Activated CD4-positive, alpha-beta memory T cell treated with anti-CD3 and anti-CD28 coated beads for 36 hours (primary cell): ENCODE data around the gene BTRC. TPM values are rescaled to one million over a fixed set of nuclear protein-coding genes. Genes with fewer than 3 reads are reported as not detected.

Source experiments
- CTCF ChIA-PET: fragments of 350-600 bp; sonication (Branson Sonifier 250); formaldehyde crosslinking; loops from one replicate; lab custom pipeline; 2021; ENCODE audit warnings: antibody characterized with exemption, inconsistent platforms; lab: Charles Lee
- POLR2A ChIA-PET: fragments of 350-600 bp; sonication (Branson Sonifier 250); formaldehyde crosslinking; loops from one replicate; lab custom pipeline; 2021; ENCODE audit warnings: antibody characterized with exemption; lab: Charles Lee
- DNase-seq: peaks from one replicate; pipeline ENCODE4 v3.0.0-alpha.2; 2020
- H3K27ac Mint-ChIP-seq: one replicate; pipeline ENCODE4 v1.8.0; 2021; ENCODE audit warnings: mixed read lengths
- H3K27me3 Mint-ChIP-seq: one replicate; pipeline ENCODE4 v1.8.0; 2021; ENCODE audit warnings: mixed read lengths
- H3K36me3 Mint-ChIP-seq: one replicate; pipeline ENCODE4 v1.8.0; 2021; ENCODE audit warnings: mixed read lengths
- H3K4me1 Mint-ChIP-seq: one replicate; pipeline ENCODE4 v1.8.0; 2021; ENCODE audit warnings: low read depth, mixed read lengths
- H3K4me3 Mint-ChIP-seq: one replicate; pipeline ENCODE4 v1.8.0; 2021; ENCODE audit warnings: mild to moderate bottlenecking, mixed read lengths
- H3K9me3 Mint-ChIP-seq: one replicate; pipeline ENCODE4 v1.8.0; 2021; ENCODE audit warnings: mixed read lengths
- intact Hi-C: fragments of 100-400 bp; cut with micrococcal nuclease; formaldehyde crosslinking; loops from one replicate; pipeline ENCODE4 v1.15.1; 2023
- total RNA-seq, 2 experiments: library from RNA; stranded (reverse); gene quantifications; one replicate each; pipeline ENCODE4 v1.2.3, GENCODE V29; 2021

Gene BTRC
- total RNA-seq, 2 experiments from 2014 or later: 18.2 to 18.6 TPM

DNA sequence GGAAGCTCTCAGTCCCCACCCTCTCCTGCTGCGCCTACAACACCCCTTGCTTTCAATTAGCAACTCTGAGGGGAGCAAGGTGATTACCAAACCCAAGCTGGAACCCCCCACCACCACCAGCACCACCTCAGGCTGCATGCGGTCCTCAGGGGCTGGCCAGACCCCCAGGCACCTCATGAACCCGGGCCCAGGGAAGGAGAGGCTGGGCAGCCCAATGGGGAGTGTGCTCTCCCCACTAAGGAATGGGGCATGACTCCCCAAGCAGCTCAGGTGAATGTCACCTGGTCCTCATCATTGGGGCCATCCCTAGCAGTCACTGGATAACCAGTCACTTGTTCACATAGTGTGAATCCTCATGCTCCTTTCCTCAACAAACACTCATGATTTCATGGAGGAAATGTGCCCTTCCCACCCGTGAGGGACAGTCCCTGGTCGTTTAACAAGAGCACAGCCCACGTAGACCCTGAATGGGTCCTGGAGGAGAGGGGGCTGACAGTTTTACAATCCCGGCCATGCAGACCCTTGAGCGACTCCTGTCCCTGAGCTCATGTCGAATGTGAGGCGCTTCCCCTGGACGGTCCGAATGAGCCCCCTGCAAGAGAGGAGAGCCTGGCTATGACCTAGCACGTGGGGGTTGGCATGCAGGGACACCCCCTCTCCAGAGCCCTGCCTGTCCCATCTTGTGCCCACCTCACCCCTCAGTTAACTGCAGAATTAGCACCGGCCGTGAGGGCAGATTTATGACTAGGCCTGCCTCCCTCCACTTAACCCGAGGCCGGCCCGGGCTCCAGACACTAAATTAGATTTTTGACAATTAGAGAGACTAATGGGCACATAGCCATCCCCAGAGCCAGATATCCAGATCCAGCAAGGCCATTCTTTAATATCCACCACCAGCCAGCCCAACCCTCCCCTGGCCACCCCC is 205.0 kb downstream of the BTRC start:
- no peak overlapping the region for H3K27ac Mint-ChIP-seq
- H3K4me3 Mint-ChIP-seq: no peak overlapping the region
- peaks cover 14% of the 10 kb centered on the region for H3K4me1 Mint-ChIP-seq
- peaks cover 4% of the 10 kb centered on the region for H3K36me3 Mint-ChIP-seq
- no peaks in the 10 kb centered on the region for H3K27me3 Mint-ChIP-seq
- no peaks in the 10 kb centered on the region for H3K9me3 Mint-ChIP-seq
- CTCF ChIA-PET: interaction anchor here (0.6 to 2.5 kb wide), 2 partner anchors 12 to 277 kb away, joined by 4 to 9 read pairs; no protein-coding TSS in a partner anchor
- POLR2A ChIA-PET: no interaction called here
- DNase-seq: no peak
- intact Hi-C loops: no loop called here

DNA sequence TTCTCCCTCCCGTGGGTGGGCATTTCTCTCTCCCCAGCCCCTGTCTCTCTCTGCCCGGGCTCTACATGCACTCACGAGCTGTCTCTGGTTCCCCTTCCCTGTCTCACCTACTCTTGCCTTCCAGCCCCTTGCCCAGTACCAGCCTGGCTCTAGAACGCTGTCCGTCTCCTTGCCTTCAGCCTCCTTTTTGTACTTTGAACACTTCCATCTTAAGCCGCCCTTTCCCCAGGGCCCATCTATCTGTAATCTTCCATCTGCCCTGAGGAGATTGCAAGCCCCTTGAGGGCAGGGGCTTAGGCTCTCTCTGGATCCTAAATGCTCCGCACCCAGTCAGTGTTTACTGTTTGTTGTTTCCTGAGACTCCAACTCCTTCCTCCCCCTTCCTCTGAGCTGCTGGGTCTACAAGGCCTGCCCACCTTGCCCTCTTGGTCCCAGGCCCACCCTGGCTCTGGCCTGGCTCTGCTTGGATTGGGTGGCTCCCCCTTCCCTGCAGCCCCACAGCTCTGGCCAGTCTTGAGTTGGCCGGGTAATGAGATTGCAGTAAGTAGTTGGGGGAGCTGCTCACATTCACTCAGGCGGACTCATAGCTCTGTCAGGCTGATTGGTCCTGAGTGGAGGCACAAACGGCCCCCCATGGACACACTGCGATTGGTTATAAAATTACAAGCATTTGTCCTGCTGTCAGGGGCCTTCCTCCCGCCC is 205.8 kb downstream of the BTRC start:
- no peak overlapping the region for H3K27ac Mint-ChIP-seq
- ChIA-PET CTCF (interaction anchor here (1.5 kb wide), 1 partner anchor 10 kb away, joined by 5 read pairs; no protein-coding TSS in a partner anchor), POLR2A (no interaction called here)
- intact Hi-C loops: no loop called here
- peaks cover 1% of the 10 kb centered on the region for H3K36me3 Mint-ChIP-seq
- peaks cover 14% of the 10 kb centered on the region for H3K4me1 Mint-ChIP-seq
- H3K27me3 Mint-ChIP-seq: no peaks in the 10 kb centered on the region
- H3K9me3 Mint-ChIP-seq: no peaks in the 10 kb centered on the region
- H3K4me3 Mint-ChIP-seq: no peak overlapping the region
- DNase-seq: no peak

DNA sequence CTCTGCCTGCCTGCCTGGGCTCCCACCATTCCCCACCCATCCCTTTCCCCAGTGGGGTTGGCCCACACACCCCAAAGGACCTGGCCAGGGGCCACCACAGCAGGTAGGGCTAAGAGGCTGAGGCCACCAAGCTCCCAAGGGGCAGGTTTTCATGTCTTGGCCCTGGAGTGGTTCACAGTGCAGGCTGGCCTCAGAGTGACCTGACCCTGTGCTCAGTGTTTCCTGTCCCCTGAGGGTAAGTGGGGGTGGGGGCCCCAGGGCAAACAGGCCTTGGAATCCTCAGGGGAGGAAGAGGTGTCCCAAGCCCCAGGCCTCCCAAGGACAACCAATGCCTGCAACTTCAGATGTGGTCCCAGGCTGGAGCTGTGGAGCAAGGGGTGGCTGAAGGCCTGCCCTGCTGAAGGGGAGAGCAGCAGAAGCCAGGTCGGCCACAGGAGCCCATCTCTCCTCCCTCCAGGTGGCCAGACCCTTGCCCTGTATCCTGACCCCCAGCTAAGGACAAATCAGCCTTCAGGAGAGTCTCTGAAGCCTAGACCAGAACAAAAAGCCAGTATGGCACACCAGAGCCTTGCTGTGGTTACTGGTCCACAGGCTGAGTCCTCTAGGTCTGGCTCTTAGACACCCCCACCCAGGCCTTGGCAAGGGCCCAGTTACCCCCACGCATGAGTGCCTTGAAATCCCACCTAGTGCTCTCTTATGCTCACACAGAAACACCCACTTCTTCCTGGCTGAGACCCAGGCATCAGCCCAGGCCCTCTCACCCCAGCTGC is 206.5 kb downstream of the BTRC start:
- peaks cover 4% of the 10 kb centered on the region for H3K27me3 Mint-ChIP-seq
- intact Hi-C loops: no loop called here
- no peak overlapping the region for H3K27ac Mint-ChIP-seq
- CTCF ChIA-PET: interaction anchor here (1.5 kb wide), 1 partner anchor 9 kb away, joined by 5 read pairs; no protein-coding TSS in a partner anchor
- H3K4me1 Mint-ChIP-seq: peaks cover 14% of the 10 kb centered on the region
- POLR2A ChIA-PET: no interaction called here
- no peak overlapping the region for H3K4me3 Mint-ChIP-seq
- H3K36me3 Mint-ChIP-seq: no peaks in the 10 kb centered on the region
- H3K9me3 Mint-ChIP-seq: no peaks in the 10 kb centered on the region
- no peak for DNase-seq

DNA sequence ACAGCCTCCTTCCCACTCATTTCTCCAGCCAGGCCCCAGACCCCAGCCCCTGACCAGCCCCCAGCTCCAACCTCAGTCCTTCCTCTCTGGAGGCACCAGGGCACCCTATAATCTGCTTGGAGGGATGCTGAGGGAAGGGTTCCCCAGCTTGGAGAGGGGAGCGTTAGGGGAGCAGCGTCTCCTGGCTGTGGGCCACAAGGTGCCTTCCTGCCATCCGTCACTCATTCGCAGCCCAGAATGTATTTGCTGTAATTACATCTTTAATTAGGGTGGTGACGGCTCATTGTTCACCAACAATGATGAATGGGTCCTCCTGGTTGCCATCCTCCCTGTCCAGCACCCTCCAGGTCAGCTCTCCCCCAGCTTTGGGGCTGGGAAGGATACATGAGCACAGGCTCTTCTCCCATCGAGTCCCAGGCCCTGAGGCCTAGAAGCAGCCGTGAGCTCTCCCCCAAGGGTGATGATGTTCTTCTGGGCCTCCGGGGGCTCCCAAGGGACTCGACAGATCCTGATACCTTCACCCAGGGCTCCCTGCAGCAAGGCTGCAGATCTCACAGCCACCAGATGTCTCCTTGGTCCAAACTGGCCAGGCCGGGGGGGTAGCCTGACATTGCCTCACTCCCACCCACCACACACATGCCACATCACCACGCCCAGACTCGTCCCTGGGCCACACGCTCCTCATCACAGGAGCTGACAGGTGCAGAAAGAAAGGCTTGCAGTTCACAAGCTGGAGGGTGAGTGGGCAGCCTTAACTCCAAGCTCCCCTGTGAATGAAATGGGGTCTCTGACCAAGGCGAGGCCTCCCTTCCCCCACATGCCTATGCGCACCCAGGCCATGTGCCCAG is 207.3 kb downstream of the BTRC start:
- POLR2A ChIA-PET: no interaction called here

DNA sequence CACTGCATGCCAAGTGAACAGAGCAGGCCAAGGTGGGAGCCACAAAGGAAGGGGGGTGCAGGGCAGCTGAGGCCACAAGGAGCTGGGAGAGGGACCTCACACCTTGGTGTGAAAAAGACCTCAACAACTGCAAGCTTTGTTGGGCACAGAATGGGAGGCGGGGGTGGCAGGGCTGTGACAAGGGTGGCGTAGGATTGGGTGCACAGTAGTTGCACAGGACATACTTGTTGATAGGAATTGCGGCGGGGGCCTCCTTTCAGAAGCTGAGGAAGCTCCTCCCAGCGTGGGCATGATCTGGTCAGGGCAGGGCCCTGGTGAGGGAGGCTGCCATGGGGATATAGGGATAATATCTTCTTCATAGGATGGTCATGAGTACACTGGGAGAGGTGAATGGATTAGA is 208.3 kb downstream of the BTRC start:
- Mint-ChIP-seq H3K36me3 (no peaks in the 10 kb centered on the region), H3K9me3 (no peaks in the 10 kb centered on the region), H3K27ac (no peak overlapping the region), H3K4me3 (no peak overlapping the region), H3K4me1 (peaks cover 20% of the 10 kb centered on the region), H3K27me3 (peaks cover 20% of the 10 kb centered on the region)
- CTCF ChIA-PET: interaction anchor here (0.9 kb wide), 1 partner anchor 219 kb away, joined by 3 read pairs; no protein-coding TSS in a partner anchor
- intact Hi-C loops: no loop called here
- DNase-seq: no peak
- POLR2A ChIA-PET: no interaction called here

More for the DNA sequence above, 207.3 kb downstream of the BTRC start:
- Mint-ChIP-seq H3K4me1 (peaks cover 16% of the 10 kb centered on the region), H3K9me3 (no peaks in the 10 kb centered on the region), H3K36me3 (no peaks in the 10 kb centered on the region), H3K27ac (no peak overlapping the region), H3K27me3 (peaks cover 12% of the 10 kb centered on the region), H3K4me3 (no peak overlapping the region)
- no peak for DNase-seq
- intact Hi-C loops: no loop called here
- CTCF ChIA-PET: interaction anchor here (0.6 to 1.5 kb wide), 3 partner anchors 8 to 295 kb away, joined by 3 to 5 read pairs (median 3); no protein-coding TSS in a partner anchor

DNA sequence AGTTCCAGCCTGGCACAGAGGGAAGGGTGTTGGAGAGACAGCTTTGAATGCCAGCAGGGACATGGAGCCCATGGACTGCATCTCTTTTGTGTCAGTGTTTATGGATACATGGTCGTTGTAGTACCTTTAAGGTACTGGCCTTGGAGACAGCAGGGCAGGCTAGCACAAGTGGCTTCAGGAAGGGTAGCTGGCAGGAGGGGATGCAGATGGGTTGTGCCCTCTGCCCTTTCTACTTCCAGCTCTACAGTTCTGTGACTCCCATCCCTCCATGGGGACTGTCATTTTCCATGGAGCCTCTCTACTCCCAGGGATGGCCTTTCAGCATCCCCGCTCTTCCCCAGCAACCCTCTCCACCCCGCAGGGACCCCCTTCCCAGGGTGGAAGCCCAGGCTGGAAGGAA is 209.0 kb downstream of the BTRC start:
- DNase-seq: no peak
- H3K9me3 Mint-ChIP-seq: no peaks in the 10 kb centered on the region
- intact Hi-C loops: no loop called here
- H3K27me3 Mint-ChIP-seq: peaks cover 26% of the 10 kb centered on the region
- H3K27ac Mint-ChIP-seq: no peak overlapping the region
- ChIA-PET POLR2A (no interaction called here), CTCF (no interaction called here)
- H3K4me1 Mint-ChIP-seq: peaks cover 17% of the 10 kb centered on the region
- no peaks in the 10 kb centered on the region for H3K36me3 Mint-ChIP-seq
- no peak overlapping the region for H3K4me3 Mint-ChIP-seq

DNA sequence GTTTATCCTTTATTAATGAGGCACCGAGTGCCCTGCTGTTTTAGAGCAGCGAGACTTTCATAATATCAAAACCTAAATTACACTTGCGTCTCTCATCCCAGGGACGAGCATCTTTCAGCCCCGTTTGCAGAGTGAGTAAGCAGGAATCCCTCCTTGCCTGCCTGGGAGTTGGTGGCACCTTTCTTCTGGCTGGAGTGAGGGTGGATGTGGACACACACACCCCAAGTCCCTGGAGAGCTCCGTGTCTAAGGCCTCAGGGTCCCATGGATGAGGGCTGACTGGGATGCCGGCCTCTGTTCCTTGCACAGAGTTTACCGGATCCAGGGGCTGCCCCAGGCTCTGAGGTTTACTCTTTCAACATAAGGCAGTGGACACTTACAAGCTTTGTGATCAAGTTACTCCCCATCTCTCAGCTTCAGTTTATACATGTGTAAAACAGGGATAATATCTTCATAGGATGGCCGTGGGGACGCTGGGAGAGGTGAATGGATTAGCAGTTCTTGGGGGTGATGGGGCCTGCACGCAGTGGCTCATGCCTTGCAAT is 209.6 kb downstream of the BTRC start:
- Mint-ChIP-seq H3K4me1 (peaks cover 12% of the 10 kb centered on the region), H3K36me3 (no peaks in the 10 kb centered on the region), H3K27me3 (peaks cover 32% of the 10 kb centered on the region), H3K4me3 (no peak overlapping the region), H3K9me3 (no peaks in the 10 kb centered on the region), H3K27ac (no peak overlapping the region)
- CTCF ChIA-PET: no interaction called here
- POLR2A ChIA-PET: no interaction called here
- no peak for DNase-seq
- intact Hi-C loops: no loop called here

DNA sequence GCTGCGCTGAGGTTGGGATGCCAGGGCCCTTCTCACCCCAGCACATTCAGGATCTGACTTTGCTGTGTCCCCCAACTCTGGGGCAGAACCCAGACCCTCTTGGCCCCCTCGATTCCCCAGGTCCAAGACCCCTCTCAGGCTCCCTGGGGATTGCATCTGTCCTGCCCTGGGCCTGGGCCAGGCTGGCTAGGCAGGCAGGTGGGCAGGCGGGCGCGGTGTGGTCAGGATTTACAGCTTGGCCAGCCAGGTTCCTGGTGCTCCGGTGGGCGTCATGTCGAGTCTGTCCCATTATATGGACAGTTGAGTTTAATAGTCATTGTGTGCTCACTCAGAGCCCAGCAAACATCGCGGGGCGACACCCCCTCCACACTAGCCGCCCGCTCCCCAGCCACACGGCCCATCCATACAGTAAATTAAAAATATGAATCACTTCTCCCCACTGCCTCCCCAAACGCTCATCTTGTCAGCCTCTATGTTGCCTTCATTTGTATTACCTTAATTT is 210.6 kb downstream of the BTRC start:
- intact Hi-C loops: no loop called here
- DNase-seq: no peak
- Mint-ChIP-seq H3K4me1 (peaks cover 10% of the 10 kb centered on the region), H3K9me3 (no peaks in the 10 kb centered on the region), H3K27me3 (peaks cover 40% of the 10 kb centered on the region), H3K27ac (no peak overlapping the region), H3K4me3 (no peak overlapping the region), H3K36me3 (no peaks in the 10 kb centered on the region)
- CTCF ChIA-PET: no interaction called here
- POLR2A ChIA-PET: no interaction called here

DNA sequence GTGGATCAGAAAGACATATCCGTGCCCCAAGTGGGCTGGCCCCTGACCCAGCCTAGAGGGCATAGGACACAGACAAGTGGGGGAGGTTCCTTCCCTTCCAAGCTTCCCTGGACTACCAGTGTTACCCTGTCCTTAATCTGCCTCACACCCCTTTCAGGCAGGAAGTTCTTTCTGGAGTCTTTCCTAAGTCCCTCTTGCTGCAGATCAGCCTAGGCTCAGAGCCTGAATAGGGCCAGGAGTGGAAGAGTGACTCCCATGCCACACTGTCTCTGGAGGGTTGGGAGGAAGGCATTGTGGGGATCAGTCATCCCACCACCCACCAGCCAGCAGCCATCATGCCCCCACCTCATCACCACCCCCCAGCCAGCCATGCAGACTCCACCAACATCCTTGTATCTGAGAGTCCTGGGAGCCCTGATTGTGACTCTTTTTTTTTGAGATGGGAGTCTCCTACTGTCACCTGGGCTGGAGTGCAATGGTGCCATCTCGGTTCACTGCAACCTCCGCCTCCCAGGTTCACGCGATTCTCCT is 211.5 kb downstream of the BTRC start:
- DNase-seq: no peak
- Mint-ChIP-seq H3K36me3 (no peaks in the 10 kb centered on the region), H3K27ac (no peak overlapping the region), H3K9me3 (no peaks in the 10 kb centered on the region), H3K4me1 (peaks cover 13% of the 10 kb centered on the region), H3K4me3 (no peak overlapping the region), H3K27me3 (peaks cover 44% of the 10 kb centered on the region)
- ChIA-PET POLR2A (no interaction called here), CTCF (no interaction called here)
- intact Hi-C loops: no loop called here

DNA sequence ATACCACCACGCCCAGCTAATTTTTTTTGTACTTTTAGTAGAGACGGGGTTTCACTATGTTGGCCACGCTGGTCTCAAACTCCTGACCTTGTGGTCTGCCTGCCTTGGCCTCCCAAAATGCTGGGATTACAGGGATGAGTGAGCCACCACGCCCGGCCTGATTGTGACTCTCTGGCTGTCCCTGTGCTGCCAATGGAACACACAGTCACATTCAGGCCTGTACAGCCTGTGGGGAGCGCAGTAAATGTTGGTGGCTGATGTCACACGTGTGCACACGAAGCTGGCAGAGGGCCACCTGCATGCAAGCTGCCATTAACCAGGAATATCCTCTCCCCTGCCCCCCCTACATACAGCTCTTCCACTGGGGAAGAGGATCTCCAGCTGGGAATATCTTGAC is 212.0 kb downstream of the BTRC start:
- DNase-seq: no peak
- intact Hi-C loops: no loop called here
- Mint-ChIP-seq H3K4me1 (peaks cover 13% of the 10 kb centered on the region), H3K4me3 (no peak overlapping the region), H3K9me3 (no peaks in the 10 kb centered on the region), H3K36me3 (no peaks in the 10 kb centered on the region), H3K27ac (no peak overlapping the region), H3K27me3 (peaks cover 44% of the 10 kb centered on the region)
- CTCF ChIA-PET: no interaction called here
- POLR2A ChIA-PET: no interaction called here
